B cell (primary cell): ENCODE data around the gene MSH2. TPM values are rescaled to one million over a fixed set of nuclear protein-coding genes. Genes with fewer than 3 reads are reported as not detected.

ENCODE experiments used
- polyA plus RNA-seq: library from polyadenylated mRNA; depleted of rRNA; stranded (reverse); fragments of >200 nt; gene quantifications from 2 replicates; pipeline ENCODE4 v1.2.3, GENCODE V29; 2012
- small RNA-seq: library from RNA; depleted of rRNA; stranded (forward); fragments of <200 nt; gene quantifications from one replicate; pipeline ENCODE3, GENCODE V24; 2012; ENCODE audit warnings: low replicate concordance, low read depth; ENCODE audit not compliant: insufficient read length
- total RNA-seq, 2 donors: library from RNA; stranded (reverse); fragments of 120-200 nt in 1 of 2; gene quantifications; 1 replicate in 1 of 2; 2 replicates in 1 of 2; pipeline versions ENCODE4 v1.2.3 to v1.2.4, GENCODE V29; 2013 to 2022

Gene MSH2
- total and polyA plus RNA-seq, 2 donors (not counting 1 experiment from before 2014, with no cell fraction given), result 7.4 to 21.9 TPM

Small RNAs within 50 kb of the gene (small RNA-seq; reads per million reads assigned to genes)
- gene MIR559, result not detected
- gene RF00017, result not detected
- gene RN7SKP119, result not detected

Other genes starting within 250 kb of the MSH2 start
- 0.79 and 0.90 TPM in 2 replicates for gene STPG4, start 247.8 kb upstream of the MSH2 start, total RNA-seq
- gene STPG4, start 247.8 kb upstream of the MSH2 start, polyA plus RNA-seq, result 0.20 and 0.31 TPM in 2 replicates
- 251 and 258 TPM in 2 replicates for gene CALM2, start 226.6 kb upstream of the MSH2 start, total RNA-seq
- 80.1 and 112 TPM in 2 replicates for gene CALM2, start 226.6 kb upstream of the MSH2 start, polyA plus RNA-seq
- gene EPCAM, start 33.8 kb upstream of the MSH2 start, total RNA-seq, result not detected in 2 replicates
- 0.09 TPM in 1 of 2 replicates, not detected in the other for gene EPCAM, start 33.8 kb upstream of the MSH2 start, polyA plus RNA-seq
- 0.51 and 0.71 TPM in 2 replicates for gene KCNK12, start 167.8 kb downstream of the MSH2 start, total RNA-seq
- 0.10 and 0.17 TPM in 2 replicates for gene KCNK12, start 167.8 kb downstream of the MSH2 start, polyA plus RNA-seq